Effector memory CD4-positive, alpha-beta T cell (primary cell): ENCODE data around the gene OTUD4.

Experiments used
- DNase-seq, 3 donors: peaks; one replicate each; pipeline ENCODE4 v3.0.0-alpha.2; 2020
- H3K27ac ChIP-seq: 2 replicates; pipeline ENCODE4 v1.7.0; 2013; ENCODE audit warnings: mild to moderate bottlenecking, low read length, moderate library complexity; ENCODE audit not compliant: insufficient read depth, poor library complexity, severe bottlenecking
- H3K27me3 ChIP-seq: replicated peaks from 2 replicates; pipeline ENCODE4 v1.7.0; 2013; ENCODE audit warnings: mild to moderate bottlenecking, low read length; ENCODE audit not compliant: insufficient read depth, control insufficient read depth, poor library complexity, severe bottlenecking
- H3K36me3 ChIP-seq: 2 replicates; pipeline ENCODE4 v1.7.0; 2013; ENCODE audit warnings: mild to moderate bottlenecking, low read length, moderate library complexity; ENCODE audit not compliant: control insufficient read depth, insufficient read depth
- H3K4me1 ChIP-seq: 2 replicates; pipeline ENCODE4 v1.7.0; 2013; ENCODE audit warnings: low read length, mild to moderate bottlenecking; ENCODE audit not compliant: control insufficient read depth, insufficient read depth, poor library complexity, severe bottlenecking
- H3K4me3 ChIP-seq: 2 replicates; pipeline ENCODE4 v1.7.0; 2013; ENCODE audit warnings: low read length, low read depth, mild to moderate bottlenecking; ENCODE audit not compliant: insufficient read depth, poor library complexity, severe bottlenecking
- H3K9me3 ChIP-seq: 2 replicates; pipeline ENCODE4 v1.7.0; 2013; ENCODE audit warnings: mild to moderate bottlenecking, low read length, moderate library complexity; ENCODE audit not compliant: control insufficient read depth

OTUD4 gene

GRCh38 chr4:145098675-145099037 is 81.7 kb downstream of the OTUD4 start:
- peaks cover 20% of the 10 kb centered on the region for H3K4me1 ChIP-seq
- H3K27me3 ChIP-seq, result no peaks in the 10 kb centered on the region
- peak overlapping the region; percentile 80 for H3K27ac ChIP-seq
- H3K4me3 ChIP-seq, result peak overlapping the region; percentile 72
- H3K36me3 ChIP-seq, result peaks cover 14% of the 10 kb centered on the region
- H3K9me3 ChIP-seq, result no peaks in the 10 kb centered on the region
- peak; percentile 15 to 17 (median 16) for DNase-seq

GRCh38 chr4:145097821-145098674 is 82.3 kb downstream of the OTUD4 start, which contains the start of the genes ABCE1 and ANAPC10:
ABCE1 (plus strand) TSS chr4:145098311; CDS start chr4:145104413, 6,102 bp downstream.
ANAPC10 (minus strand) TSS chr4:145098196; CDS start chr4:145096099, 2,097 bp downstream.
- DNase-seq, result peak; percentile 87 to 94 (median 87)
- Histone ChIP-seq H3K9me3 (no peaks in the 10 kb centered on the region), H3K4me3 (peak within 1 kb of the TSS; percentile 72), H3K36me3 (peaks cover 15% of the 10 kb centered on the region), H3K27ac (peak within 1 kb of the TSS; percentile 80), H3K4me1 (peaks cover 20% of the 10 kb centered on the region), H3K27me3 (no peaks in the 10 kb centered on the region)

- DNase-seq, result no peak
- H3K4me3 ChIP-seq, result peak overlapping the region; percentile 72
- H3K27ac ChIP-seq, result peak overlapping the region; percentile 80
- peaks cover 15% of the 10 kb centered on the region for H3K36me3 ChIP-seq
- H3K9me3 ChIP-seq, result no peaks in the 10 kb centered on the region
- no peaks in the 10 kb centered on the region for H3K27me3 ChIP-seq
- peaks cover 20% of the 10 kb centered on the region for H3K4me1 ChIP-seq
Observed at GRCh38 chr4:145097331-145097820, 83.0 kb downstream of the OTUD4 start.

GRCh38 chr4:145093638-145094037 is 86.8 kb downstream of the OTUD4 start:
- peaks cover 7% of the 10 kb centered on the region for H3K4me1 ChIP-seq
- H3K4me3 ChIP-seq, result no peak overlapping the region
- H3K27me3 ChIP-seq, result no peaks in the 10 kb centered on the region
- H3K27ac ChIP-seq, result no peak overlapping the region
- H3K9me3 ChIP-seq, result no peaks in the 10 kb centered on the region
- peaks cover 25% of the 10 kb centered on the region for H3K36me3 ChIP-seq
- DNase-seq, result no peak

GRCh38 chr4:145090380-145090779 is 90.0 kb downstream of the OTUD4 start:
- Histone ChIP-seq H3K4me3 (no peak overlapping the region), H3K27ac (no peak overlapping the region), H3K36me3 (peaks cover 24% of the 10 kb centered on the region), H3K27me3 (no peaks in the 10 kb centered on the region), H3K4me1 (no peaks in the 10 kb centered on the region), H3K9me3 (no peaks in the 10 kb centered on the region)
- DNase-seq, result no peak

- Histone ChIP-seq H3K9me3 (no peaks in the 10 kb centered on the region), H3K36me3 (peaks cover under 1% of the 10 kb centered on the region), H3K27ac (no peak overlapping the region), H3K4me1 (no peaks in the 10 kb centered on the region), H3K4me3 (no peak overlapping the region), H3K27me3 (no peaks in the 10 kb centered on the region)
- DNase-seq, result no peak
Observed at GRCh38 chr4:145083891-145084605, 96.3 kb downstream of the OTUD4 start.
